IMR-90 (cell line): ENCODE results near the gene RNASEH2B. TPM values are rescaled to one million over a fixed set of nuclear protein-coding genes. Genes with fewer than 3 reads are reported as not detected.

ENCODE experiments used
- ATAC-seq: fragments of 200-7000 bp; cut with Tn5 transposase; 2 replicates; pipeline ENCODE4 v1.9.1; 2020; ENCODE audit warnings: low read depth, mild to moderate bottlenecking, moderate library complexity
- BruUV-seq: library from RNA; stranded (reverse); fragments of 400-500 nt; replicated peaks from 2 replicates; lab custom pipeline; 2021; lab: Mats Ljungman, UMichigan
- CTCF ChIA-PET: fragments of 300-600 bp; formaldehyde crosslinking; extraction: SDS; loops from one replicate; lab custom pipeline; 2021; ENCODE audit warnings: antibody characterized with exemption; lab: Yijun Ruan, JAX
- POLR2A ChIA-PET: fragments of 300-600 bp; sonication (Branson Sonifier 250); formaldehyde crosslinking; loops from one replicate; lab custom pipeline; 2022; ENCODE audit warnings: antibody characterized with exemption; ENCODE audit not compliant: unreplicated experiment; lab: Charles Lee
- DNase-seq: peaks from one replicate; pipeline ENCODE4 v3.0.0; 2013
- H2AFZ ChIP-seq: replicated peaks from 2 replicates; pipeline ENCODE3; 2013; ENCODE audit warnings: low read length, mild to moderate bottlenecking; ENCODE audit not compliant: poor library complexity
- H2AK5ac ChIP-seq: 2 replicates; pipeline ENCODE4 v1.6.1; 2013; ENCODE audit warnings: low read depth, low read length, inconsistent platforms
- H2AK9ac ChIP-seq: replicated peaks from 2 replicates; pipeline ENCODE3; 2013; ENCODE audit warnings: mild to moderate bottlenecking, low read depth, low read length, moderate library complexity; ENCODE audit not compliant: poor library complexity
- H2BK120ac ChIP-seq: 2 replicates; pipeline ENCODE4 v1.6.1; 2013; ENCODE audit warnings: low read depth, low read length, inconsistent platforms
- H2BK15ac ChIP-seq: 3 replicates; pipeline ENCODE4 v1.6.1; 2013; ENCODE audit warnings: low read depth, low read length, inconsistent platforms
- H2BK20ac ChIP-seq: 2 replicates; pipeline ENCODE4 v1.6.1; 2013; ENCODE audit warnings: low read depth, mild to moderate bottlenecking, inconsistent platforms, low read length, moderate library complexity
- H2BK5ac ChIP-seq: 2 replicates; pipeline ENCODE4 v1.6.1; 2013; ENCODE audit warnings: mild to moderate bottlenecking, low read depth, low read length, inconsistent platforms; ENCODE audit not compliant: poor library complexity, severe bottlenecking
- H3K14ac ChIP-seq: replicated peaks from 2 replicates; pipeline ENCODE4 v1.6.1; 2013; ENCODE audit warnings: low read depth, low read length, inconsistent platforms
- H3K18ac ChIP-seq: 2 replicates; pipeline ENCODE4 v1.6.1; 2013; ENCODE audit warnings: low read depth, low read length, control low read depth
- H3K23ac ChIP-seq: 2 replicates; pipeline ENCODE4 v1.6.1; 2013; ENCODE audit warnings: low read depth, low read length, inconsistent platforms
- H3K27ac ChIP-seq: 2 replicates; pipeline ENCODE4 v1.5.1; 2013; ENCODE audit warnings: mild to moderate bottlenecking, control low read depth, low read length; ENCODE audit not compliant: insufficient read depth
- H3K27me3 ChIP-seq: 2 replicates; pipeline ENCODE4 v1.6.1; 2013; ENCODE audit warnings: low read length; ENCODE audit not compliant: control insufficient read depth, insufficient read depth
- H3K36me3 ChIP-seq: 2 replicates; pipeline ENCODE4 v1.6.1; 2013; ENCODE audit warnings: low read length, mixed read lengths; ENCODE audit not compliant: control insufficient read depth, insufficient read depth
- H3K4ac ChIP-seq: 2 replicates; pipeline ENCODE4 v1.6.1; 2013; ENCODE audit warnings: low read depth, low read length, inconsistent platforms
- H3K4me1 ChIP-seq: 2 replicates; pipeline ENCODE4 v1.6.1; 2013; ENCODE audit warnings: low read length, mixed read lengths; ENCODE audit not compliant: control insufficient read depth, insufficient read depth
- H3K4me2 ChIP-seq: 2 replicates; pipeline ENCODE4 v1.6.1; 2013; ENCODE audit warnings: low read depth, mild to moderate bottlenecking, control low read depth, low read length, moderate library complexity
- H3K4me3 ChIP-seq: 2 replicates; pipeline ENCODE4 v1.5.1; 2013; ENCODE audit warnings: low read depth, mild to moderate bottlenecking, control low read depth, low read length, moderate library complexity; ENCODE audit not compliant: insufficient read depth
- H3K56ac ChIP-seq: 2 replicates; pipeline ENCODE4 v1.6.1; 2013; ENCODE audit warnings: low read length, inconsistent platforms; ENCODE audit not compliant: insufficient read depth; ENCODE audit errors: extremely low read depth
- H3K79me1 ChIP-seq, 2 experiments: 2 replicates each; pipeline ENCODE4 v1.6.1; 2013; ENCODE audit warnings: low read length in 2 of 2, inconsistent platforms in 1 of 2, low read depth in 1 of 2
- H3K9ac ChIP-seq: 2 replicates; pipeline ENCODE4 v1.6.1; 2013; ENCODE audit warnings: low read depth, low read length, control low read depth
- H3K9me1 ChIP-seq: 2 replicates; pipeline ENCODE4 v1.6.1; 2013; ENCODE audit warnings: low read length, inconsistent platforms; ENCODE audit not compliant: insufficient read depth
- H3K9me3 ChIP-seq: 2 replicates; pipeline ENCODE4 v1.6.1; 2013; ENCODE audit warnings: low read length; ENCODE audit not compliant: control insufficient read depth, insufficient read depth
- H4K20me1 ChIP-seq: 2 replicates; pipeline ENCODE4 v1.6.1; 2013; ENCODE audit warnings: low read length, inconsistent platforms; ENCODE audit not compliant: insufficient read depth
- H4K5ac ChIP-seq: 2 replicates; pipeline ENCODE4 v1.6.1; 2013; ENCODE audit warnings: mild to moderate bottlenecking, low read depth, low read length, control low read depth
- H4K8ac ChIP-seq, 2 experiments: 2 replicates each; pipeline ENCODE4 v1.6.1; 2013; ENCODE audit warnings: low read depth in 2 of 2, low read length in 2 of 2, control low read depth in 1 of 2, inconsistent platforms in 1 of 2
- H4K91ac ChIP-seq: 2 replicates; pipeline ENCODE4 v1.6.1; 2013; ENCODE audit warnings: low read depth, low read length, inconsistent platforms; ENCODE audit not compliant: insufficient read depth
- FOS ChIP-seq: fragments of 150-350 bp; IDR thresholded peaks from 2 replicates; pipeline ENCODE4 v1.6.1; 2016; ENCODE audit warnings: low read depth, low read length
- MAFK ChIP-seq: IDR thresholded peaks from 2 replicates; pipeline ENCODE4 v1.6.1; 2012; ENCODE audit warnings: low read depth, low read length, improper control_type of control experiment
- MAZ ChIP-seq: IDR thresholded peaks from 2 replicates; pipeline ENCODE4 v1.6.1; 2012; ENCODE audit warnings: low read depth, mild to moderate bottlenecking, low read length, improper control_type of control experiment, moderate library complexity, borderline replicate concordance
- MXI1 ChIP-seq: IDR thresholded peaks from 2 replicates; pipeline ENCODE4 v1.6.1; 2012; ENCODE audit warnings: low read depth, mild to moderate bottlenecking, low read length, moderate library complexity, borderline replicate concordance
- POLR2A ChIP-seq: IDR thresholded peaks from 2 replicates; pipeline ENCODE4 v1.6.1; 2012; ENCODE audit warnings: mild to moderate bottlenecking, low read depth, low read length
- RCOR1 ChIP-seq: IDR thresholded peaks from 2 replicates; pipeline ENCODE4 v1.6.1; 2012; ENCODE audit warnings: mild to moderate bottlenecking, low read length, improper control_type of control experiment; ENCODE audit not compliant: insufficient replicate concordance
- RFX5 ChIP-seq: IDR thresholded peaks from 2 replicates; pipeline ENCODE4 v1.8.0; 2012; ENCODE audit warnings: low read depth, mild to moderate bottlenecking, low read length, moderate library complexity
- SMC3 ChIP-seq: fragments of 150-350 bp; IDR thresholded peaks from 2 replicates; pipeline ENCODE4 v1.6.1; 2016; ENCODE audit warnings: low read depth, mild to moderate bottlenecking, antibody characterized with exemption, low read length, moderate library complexity
- WGBS, 2 experiments: methylation state at CpG; one replicate each; pipeline versions ENCODE4 v1.1.5 to v1.1.7; 2013; ENCODE audit warnings: missing lambda C conversion rate in 2 of 2; ENCODE audit not compliant: insufficient read length in 1 of 2; ENCODE audit errors: extremely low coverage in 2 of 2; 5-methylcytosine and 5-hydroxymethylcytosine counted together
- dilution Hi-C: fragments of 300-500 bp; cut with HindIII; formaldehyde crosslinking; loops from one replicate; pipeline ENCODE4 v1.14.3; 2018; ENCODE audit warnings: low sequenced_read_pairs; ENCODE audit not compliant: unreplicated experiment
- in situ Hi-C: fragments of 300-500 bp; cut with MboI; formaldehyde crosslinking; loops from 3 replicates; pipeline ENCODE4 v1.14.3; 2019; ENCODE audit warnings: low sequenced_read_pairs, inconsistent platforms, mixed read lengths
- intact Hi-C: fragments of 100-400 bp; cut with micrococcal nuclease; formaldehyde crosslinking; loops from 2 replicates; pipeline ENCODE4 v1.10.0; 2022
- polyA plus RNA-seq, 3 experiments: library from polyadenylated mRNA; depleted of rRNA; stranded (reverse); fragments of >200 nt; gene quantifications; 2 replicates each; pipeline ENCODE4 v1.2.3, GENCODE V29; 2012; ENCODE audit warnings: low replicate concordance in 1 of 3
- total RNA-seq: library from RNA; depleted of rRNA; stranded (reverse); fragments of >200 nt; gene quantifications from 2 replicates; pipeline ENCODE4 v1.2.3, GENCODE V29; 2012
- TF ChIP-seq, protein P1 (sequence below): conservative IDR thresholded peaks from 2 replicates; pipeline ENCODE4 v1.5.1; 2012; ENCODE audit warnings: mild to moderate bottlenecking, low read depth, low read length, improper control_type of control experiment

The RNASEH2B gene
- total and polyA plus RNA-seq, 2 of the 4 experiments (the other 2 are of a cell fraction), result 11.2 to 14.2 TPM

DNA sequence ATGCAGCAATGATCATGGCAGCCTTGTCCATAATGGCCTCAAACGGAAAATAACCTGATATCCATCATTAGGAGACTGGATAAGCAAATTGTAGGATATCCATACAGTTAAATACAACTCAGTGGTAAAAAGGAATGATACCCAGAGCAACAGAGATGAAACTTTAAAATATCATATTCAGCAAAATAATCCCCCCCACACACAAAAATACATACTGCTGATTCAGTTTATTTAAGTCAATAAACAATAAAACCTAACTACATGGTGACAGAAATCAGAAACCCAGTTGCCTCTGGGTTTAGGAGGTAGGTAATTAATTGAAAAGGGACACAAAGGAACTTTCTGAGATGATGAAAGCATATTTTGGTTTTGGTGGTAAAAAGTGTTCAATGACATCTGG is 38.2 kb upstream of the RNASEH2B start:
- POLR2A ChIA-PET, result no interaction called here
- no CpG with 5 or more reads among the region's 1 CpG for WGBS, 2 experiments
- no peak overlapping the region for H3K4me3 ChIP-seq

More for the DNA sequence above, 38.2 kb upstream of the RNASEH2B start:
- H3K23ac ChIP-seq, result no peak overlapping the region
- H4K8ac ChIP-seq, result no peak overlapping the region
- no peak overlapping the region for H3K56ac ChIP-seq
- H3K4me2 ChIP-seq, result no peak overlapping the region
- CTCF ChIA-PET, result no interaction called here
- H3K27ac ChIP-seq, result no peak overlapping the region
- H2AK9ac ChIP-seq, result no peak overlapping the region
- H3K9ac ChIP-seq, result no peak overlapping the region
- no peak overlapping the region for H3K18ac ChIP-seq
- H2AK5ac ChIP-seq, result no peak overlapping the region
- TF ChIP-seq POLR2A, result no peak
- no peak for TF ChIP-seq MAFK
- TF ChIP-seq MAZ, result no peak
- TF ChIP-seq, protein P1, sequence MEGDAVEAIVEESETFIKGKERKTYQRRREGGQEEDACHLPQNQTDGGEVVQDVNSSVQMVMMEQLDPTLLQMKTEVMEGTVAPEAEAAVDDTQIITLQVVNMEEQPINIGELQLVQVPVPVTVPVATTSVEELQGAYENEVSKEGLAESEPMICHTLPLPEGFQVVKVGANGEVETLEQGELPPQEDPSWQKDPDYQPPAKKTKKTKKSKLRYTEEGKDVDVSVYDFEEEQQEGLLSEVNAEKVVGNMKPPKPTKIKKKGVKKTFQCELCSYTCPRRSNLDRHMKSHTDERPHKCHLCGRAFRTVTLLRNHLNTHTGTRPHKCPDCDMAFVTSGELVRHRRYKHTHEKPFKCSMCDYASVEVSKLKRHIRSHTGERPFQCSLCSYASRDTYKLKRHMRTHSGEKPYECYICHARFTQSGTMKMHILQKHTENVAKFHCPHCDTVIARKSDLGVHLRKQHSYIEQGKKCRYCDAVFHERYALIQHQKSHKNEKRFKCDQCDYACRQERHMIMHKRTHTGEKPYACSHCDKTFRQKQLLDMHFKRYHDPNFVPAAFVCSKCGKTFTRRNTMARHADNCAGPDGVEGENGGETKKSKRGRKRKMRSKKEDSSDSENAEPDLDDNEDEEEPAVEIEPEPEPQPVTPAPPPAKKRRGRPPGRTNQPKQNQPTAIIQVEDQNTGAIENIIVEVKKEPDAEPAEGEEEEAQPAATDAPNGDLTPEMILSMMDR, result no peak
- no peak for TF ChIP-seq RCOR1
- TF ChIP-seq SMC3, result no peak
- no peak for TF ChIP-seq FOS
- TF ChIP-seq RFX5, result no peak
- TF ChIP-seq MXI1, result no peak
- no peaks in the 10 kb centered on the region for H3K36me3 ChIP-seq
- no peaks in the 10 kb centered on the region for H3K9me1 ChIP-seq
- peaks cover 8% of the 10 kb centered on the region for H3K27me3 ChIP-seq
- H3K9me3 ChIP-seq, result no peaks in the 10 kb centered on the region
- dilution Hi-C loops, result no loop called here
- no peak overlapping the region for H3K14ac ChIP-seq
- no peak overlapping the region for H2BK20ac ChIP-seq
- H2BK15ac ChIP-seq, result no peak overlapping the region
- H2BK120ac ChIP-seq, result no peak overlapping the region
- no peaks in the 10 kb centered on the region for H3K79me1 ChIP-seq
- DNase-seq (no peak), ATAC-seq (no peak)
- no peaks in the 10 kb centered on the region for H3K4me1 ChIP-seq
- no peaks in the 10 kb centered on the region for H4K20me1 ChIP-seq
- H2AFZ ChIP-seq, result no peak overlapping the region
- H4K5ac ChIP-seq, result no peak overlapping the region
- in situ Hi-C loops, result no loop called here
- no peak overlapping the region for H3K4ac ChIP-seq
- H4K91ac ChIP-seq, result no peak overlapping the region
- BruUV-seq, result no TSS peak
- intact Hi-C loops, result no loop called here
- H2BK5ac ChIP-seq, result no peak overlapping the region
